Measurements from ENCODE around the gene LRP1B. TPM values are rescaled to one million over a fixed set of nuclear protein-coding genes. Genes with fewer than 3 reads are reported as not detected.

The LRP1B gene
- total and polyA plus RNA-seq, 2 donors from 2014 or later, result 0.69 to 1.2 TPM

GRCh38 chr2:141595316-141595920 lies 535.4 kb downstream of the LRP1B start:
- Histone ChIP-seq H3K9ac (ENCODE audit: low read length in 3 of 3) (no peak overlapping the region), H3K36me3 (ENCODE audit: control insufficient read depth in 2 of 3, insufficient read depth in 3 of 3, low read length in 3 of 3) (no peaks in the 10 kb centered on the region), H3K4me1 (ENCODE audit: control insufficient read depth in 2 of 3, insufficient read depth in 2 of 3, low read depth in 1 of 3, low read length in 3 of 3) (no peaks in the 10 kb centered on the region), H3K9me3 (ENCODE audit: control insufficient read depth in 2 of 3, insufficient read depth in 1 of 3, low read length in 3 of 3) (no peaks in the 10 kb centered on the region), H3K27me3 (ENCODE audit: control insufficient read depth, insufficient read depth, low read length) (no peaks in the 10 kb centered on the region), H3K4me3 (ENCODE audit: low read length in 3 of 3) (no peak overlapping the region), H3K27ac (ENCODE audit: low read depth in 2 of 2, low read length in 2 of 2) (no peak overlapping the region)
- TF ChIP-seq, protein P1, sequence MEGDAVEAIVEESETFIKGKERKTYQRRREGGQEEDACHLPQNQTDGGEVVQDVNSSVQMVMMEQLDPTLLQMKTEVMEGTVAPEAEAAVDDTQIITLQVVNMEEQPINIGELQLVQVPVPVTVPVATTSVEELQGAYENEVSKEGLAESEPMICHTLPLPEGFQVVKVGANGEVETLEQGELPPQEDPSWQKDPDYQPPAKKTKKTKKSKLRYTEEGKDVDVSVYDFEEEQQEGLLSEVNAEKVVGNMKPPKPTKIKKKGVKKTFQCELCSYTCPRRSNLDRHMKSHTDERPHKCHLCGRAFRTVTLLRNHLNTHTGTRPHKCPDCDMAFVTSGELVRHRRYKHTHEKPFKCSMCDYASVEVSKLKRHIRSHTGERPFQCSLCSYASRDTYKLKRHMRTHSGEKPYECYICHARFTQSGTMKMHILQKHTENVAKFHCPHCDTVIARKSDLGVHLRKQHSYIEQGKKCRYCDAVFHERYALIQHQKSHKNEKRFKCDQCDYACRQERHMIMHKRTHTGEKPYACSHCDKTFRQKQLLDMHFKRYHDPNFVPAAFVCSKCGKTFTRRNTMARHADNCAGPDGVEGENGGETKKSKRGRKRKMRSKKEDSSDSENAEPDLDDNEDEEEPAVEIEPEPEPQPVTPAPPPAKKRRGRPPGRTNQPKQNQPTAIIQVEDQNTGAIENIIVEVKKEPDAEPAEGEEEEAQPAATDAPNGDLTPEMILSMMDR (IDR thresholded peaks at IDR 0.05; ENCODE audit: borderline replicate concordance, extremely low read depth, insufficient read depth), result no peak
- DNase-seq, result no peak
- intact Hi-C loops (cut with DNase I), result no loop called here
- no peak for FAIRE-seq

GRCh38 chr2:141591787-141592186 lies 539.0 kb downstream of the LRP1B start:
- no peaks in the 10 kb centered on the region for H3K27me3 ChIP-seq (ENCODE audit: control insufficient read depth, insufficient read depth, low read length)
- FAIRE-seq, result no peak
- intact Hi-C loops (cut with DNase I), result no loop called here

GRCh38 chr2:141590620-141591019 lies 540.2 kb downstream of the LRP1B start:
- H3K9me3 ChIP-seq (ENCODE audit: control insufficient read depth in 2 of 3, insufficient read depth in 1 of 3, low read length in 3 of 3), result no peaks in the 10 kb centered on the region
- H3K27me3 ChIP-seq (ENCODE audit: control insufficient read depth, insufficient read depth, low read length), result no peaks in the 10 kb centered on the region
- intact Hi-C loops (cut with DNase I), result no loop called here
- H3K4me3 ChIP-seq (ENCODE audit: low read length in 3 of 3), result no peak overlapping the region
- H3K9ac ChIP-seq (ENCODE audit: low read length in 3 of 3), result no peak overlapping the region
- H3K27ac ChIP-seq (ENCODE audit: low read depth in 2 of 2, low read length in 2 of 2), result no peak overlapping the region
- DNase-seq (no peak), FAIRE-seq (no peak)
- TF ChIP-seq, protein P1 (IDR thresholded peaks at IDR 0.05; ENCODE audit: borderline replicate concordance, extremely low read depth, insufficient read depth), result no peak
- no peaks in the 10 kb centered on the region for H3K36me3 ChIP-seq (ENCODE audit: control insufficient read depth in 2 of 3, insufficient read depth in 3 of 3, low read length in 3 of 3)
- H3K4me1 ChIP-seq (ENCODE audit: control insufficient read depth in 2 of 3, insufficient read depth in 2 of 3, low read depth in 1 of 3, low read length in 3 of 3), result no peaks in the 10 kb centered on the region

More at GRCh38 chr2:141591787-141592186, 539.0 kb downstream of the LRP1B start:
- Histone ChIP-seq H3K4me1 (ENCODE audit: control insufficient read depth in 2 of 3, insufficient read depth in 2 of 3, low read depth in 1 of 3, low read length in 3 of 3) (no peaks in the 10 kb centered on the region), H3K9me3 (ENCODE audit: control insufficient read depth in 2 of 3, insufficient read depth in 1 of 3, low read length in 3 of 3) (no peaks in the 10 kb centered on the region), H3K4me3 (ENCODE audit: low read length in 3 of 3) (no peak overlapping the region), H3K36me3 (ENCODE audit: control insufficient read depth in 2 of 3, insufficient read depth in 3 of 3, low read length in 3 of 3) (no peaks in the 10 kb centered on the region), H3K27ac (ENCODE audit: low read depth in 2 of 2, low read length in 2 of 2) (no peak overlapping the region), H3K9ac (ENCODE audit: low read length in 3 of 3) (no peak overlapping the region)
- TF ChIP-seq, protein P1 (IDR thresholded peaks at IDR 0.05; ENCODE audit: borderline replicate concordance, extremely low read depth, insufficient read depth), result no peak
- DNase-seq, result no peak

DNA sequence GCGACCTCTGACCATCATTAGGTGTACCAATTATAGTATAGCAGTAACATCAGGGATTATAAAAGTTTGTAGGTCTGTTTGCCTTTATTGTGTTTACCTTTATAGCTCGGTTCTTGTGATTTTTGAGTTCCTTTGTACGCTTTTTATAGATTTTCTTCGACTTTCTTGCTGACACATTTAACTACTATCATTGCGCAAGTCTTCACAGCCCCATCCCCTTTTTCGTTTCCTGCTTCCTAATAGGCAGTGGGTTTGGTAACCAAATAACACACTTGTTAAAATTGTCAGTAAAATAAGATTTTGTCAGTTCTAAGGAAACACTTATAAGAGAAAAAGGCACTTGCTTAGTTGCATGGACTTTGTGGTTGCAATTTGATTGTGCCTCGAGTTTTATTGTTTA lies 541.5 kb downstream of the LRP1B start:
- H3K9me3 ChIP-seq (ENCODE audit: control insufficient read depth in 2 of 3, insufficient read depth in 1 of 3, low read length in 3 of 3), result no peaks in the 10 kb centered on the region
- DNase-seq, result no peak
- no peaks in the 10 kb centered on the region for H3K36me3 ChIP-seq (ENCODE audit: control insufficient read depth in 2 of 3, insufficient read depth in 3 of 3, low read length in 3 of 3)

More for the DNA sequence above, 541.5 kb downstream of the LRP1B start:
- intact Hi-C loops (cut with DNase I), result no loop called here
- no peaks in the 10 kb centered on the region for H3K4me1 ChIP-seq (ENCODE audit: control insufficient read depth in 2 of 3, insufficient read depth in 2 of 3, low read depth in 1 of 3, low read length in 3 of 3)
- H3K4me3 ChIP-seq (ENCODE audit: low read length in 3 of 3), result no peak overlapping the region
- H3K27me3 ChIP-seq (ENCODE audit: control insufficient read depth, insufficient read depth, low read length), result no peaks in the 10 kb centered on the region
- H3K9ac ChIP-seq (ENCODE audit: low read length in 3 of 3), result no peak overlapping the region
- FAIRE-seq, result no peak
- TF ChIP-seq, protein P1 (IDR thresholded peaks at IDR 0.05; ENCODE audit: borderline replicate concordance, extremely low read depth, insufficient read depth), result no peak
- H3K27ac ChIP-seq (ENCODE audit: low read depth in 2 of 2, low read length in 2 of 2), result no peak overlapping the region
